HS-5 (cell line): Measurements from ENCODE around the gene IQSEC1.
"Not testable (repeated sequence)": the region's sequence is repeated elsewhere in the genome, so short reads cannot be mapped to it uniquely, and the experiment has no call there.

ENCODE experiments used
- DNase-seq: peaks from one replicate; pipeline ENCODE4 v3.0.0-alpha.2; 2012; ENCODE audit warnings: low read depth

The IQSEC1 gene

DNA sequence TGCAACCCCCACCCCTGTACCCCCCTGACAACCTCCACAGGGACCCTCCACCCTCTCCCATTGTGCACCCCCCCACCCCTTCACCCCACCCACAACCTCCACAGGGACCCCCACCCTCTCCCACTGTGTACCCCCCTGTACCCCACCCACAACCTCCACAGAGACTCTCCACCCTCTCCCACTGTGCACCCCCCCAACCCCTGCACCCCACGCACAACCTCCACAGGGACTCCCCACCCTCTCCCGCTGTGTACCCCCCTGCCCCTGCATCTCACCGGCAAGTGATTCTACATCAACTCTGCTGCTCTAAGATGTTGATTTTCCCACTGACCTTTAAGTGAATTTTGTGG, 180.4 kb downstream of the IQSEC1 start:
- DNase-seq: no peak

DNA sequence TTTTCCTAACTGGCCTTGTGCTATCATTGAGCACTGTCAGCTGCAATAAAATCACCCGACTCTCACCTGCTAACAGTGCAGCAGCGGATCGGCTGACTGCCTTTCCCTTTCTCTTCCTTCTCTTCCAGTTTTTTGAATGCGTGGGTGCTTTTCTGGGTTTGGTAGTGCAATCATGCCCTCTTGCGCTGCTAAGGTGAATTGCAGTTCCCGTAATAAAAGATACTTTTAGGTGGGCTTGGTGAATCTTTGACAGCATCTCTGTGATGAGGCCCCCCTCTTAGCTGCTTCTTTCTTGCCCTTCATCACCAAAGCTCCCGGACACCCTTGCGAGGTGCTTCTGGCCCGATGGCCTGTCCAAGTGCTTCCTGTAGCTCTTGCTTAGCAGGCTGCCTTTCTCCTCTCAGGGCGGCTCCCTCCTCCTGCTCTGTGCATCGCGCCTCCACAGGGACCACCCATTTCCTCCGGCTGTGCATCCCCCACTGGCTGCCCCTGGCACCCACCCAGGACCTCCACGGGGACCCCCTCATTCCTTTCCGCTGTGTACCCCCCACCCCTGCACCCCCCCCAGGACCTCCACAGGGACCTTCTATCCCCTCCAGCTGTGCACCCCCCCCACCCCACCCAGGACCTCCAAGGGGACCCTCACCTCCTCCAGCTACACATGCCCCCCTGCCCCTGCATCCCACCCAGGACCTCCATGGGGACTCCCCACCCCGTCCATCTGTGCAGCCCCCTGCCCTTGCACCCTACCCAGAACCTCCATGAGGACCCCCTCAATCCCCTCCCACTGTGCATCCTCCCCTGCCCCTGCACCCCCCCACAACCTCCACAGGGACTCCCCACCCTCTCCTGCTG, 181.0 kb downstream of the IQSEC1 start:
- DNase-seq: peak; percentile 15

DNA sequence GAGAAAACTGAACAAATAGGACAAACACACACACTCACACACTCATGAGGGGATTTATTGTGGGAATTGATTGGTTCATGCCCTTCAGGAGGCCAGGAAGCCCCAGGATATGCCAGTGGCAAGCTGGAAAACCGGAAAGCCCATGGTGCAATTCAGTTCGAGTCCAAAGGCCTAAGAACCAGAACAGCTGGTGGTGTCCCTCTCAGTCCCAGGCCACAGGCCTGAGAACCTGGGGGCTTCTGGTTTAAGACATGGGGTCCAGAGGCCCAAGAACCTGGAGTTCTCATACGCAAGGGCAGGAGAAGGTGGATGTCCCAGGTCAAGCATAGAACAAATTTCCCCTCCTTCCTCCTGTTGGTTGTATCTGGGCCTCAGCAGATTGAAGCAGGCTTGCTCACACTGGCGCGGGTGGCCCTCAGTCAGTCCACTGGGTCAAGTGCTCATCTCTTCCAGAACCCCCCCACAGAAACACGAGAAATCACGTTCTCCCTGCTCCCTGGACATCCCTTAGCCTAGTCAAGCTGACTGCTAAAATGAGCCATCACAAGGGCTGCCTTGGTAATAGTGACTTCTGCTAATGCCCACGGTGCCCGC, 181.7 kb downstream of the IQSEC1 start:
- no peak for DNase-seq

- DNase-seq: no peak
Observed at GRCh38 chr3:12890610-12891390, 182.4 kb downstream of the IQSEC1 start.

- no peak for DNase-seq
Observed at GRCh38 chr3:12886736-12887135, 186.5 kb downstream of the IQSEC1 start.

GRCh38 chr3:12886106-12886679, 187.0 kb downstream of the IQSEC1 start:
- DNase-seq: no peak

- DNase-seq: no peak
Observed at GRCh38 chr3:12885583-12885930, 187.7 kb downstream of the IQSEC1 start.

- DNase-seq: no peak
Observed at GRCh38 chr3:12884790-12885582, 188.2 kb downstream of the IQSEC1 start.

DNA sequence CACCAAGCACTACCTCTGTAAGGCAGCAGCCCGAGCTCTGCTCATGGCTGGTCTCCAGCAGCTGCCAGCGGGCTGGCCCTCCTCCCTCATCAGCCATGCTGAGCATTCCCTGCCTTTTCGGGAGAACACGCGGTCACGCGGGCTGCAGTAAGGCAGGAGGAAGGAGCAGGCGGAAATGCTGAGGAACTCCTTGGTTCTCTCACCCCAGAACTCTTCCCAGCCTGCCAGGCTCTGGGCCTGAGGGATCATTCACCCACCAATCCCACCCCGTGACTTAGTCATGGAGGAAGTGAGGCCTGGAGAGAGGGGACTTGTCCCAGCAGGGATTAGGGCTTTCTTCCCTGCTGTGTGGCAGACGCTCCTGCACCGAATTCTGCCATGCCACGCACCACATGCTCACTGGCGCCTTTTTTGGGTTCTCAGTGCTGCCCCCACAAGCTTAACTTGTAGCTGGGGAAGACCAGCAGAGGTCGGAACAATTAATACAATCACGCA, 189.0 kb downstream of the IQSEC1 start:
- DNase-seq: no peak

DNA sequence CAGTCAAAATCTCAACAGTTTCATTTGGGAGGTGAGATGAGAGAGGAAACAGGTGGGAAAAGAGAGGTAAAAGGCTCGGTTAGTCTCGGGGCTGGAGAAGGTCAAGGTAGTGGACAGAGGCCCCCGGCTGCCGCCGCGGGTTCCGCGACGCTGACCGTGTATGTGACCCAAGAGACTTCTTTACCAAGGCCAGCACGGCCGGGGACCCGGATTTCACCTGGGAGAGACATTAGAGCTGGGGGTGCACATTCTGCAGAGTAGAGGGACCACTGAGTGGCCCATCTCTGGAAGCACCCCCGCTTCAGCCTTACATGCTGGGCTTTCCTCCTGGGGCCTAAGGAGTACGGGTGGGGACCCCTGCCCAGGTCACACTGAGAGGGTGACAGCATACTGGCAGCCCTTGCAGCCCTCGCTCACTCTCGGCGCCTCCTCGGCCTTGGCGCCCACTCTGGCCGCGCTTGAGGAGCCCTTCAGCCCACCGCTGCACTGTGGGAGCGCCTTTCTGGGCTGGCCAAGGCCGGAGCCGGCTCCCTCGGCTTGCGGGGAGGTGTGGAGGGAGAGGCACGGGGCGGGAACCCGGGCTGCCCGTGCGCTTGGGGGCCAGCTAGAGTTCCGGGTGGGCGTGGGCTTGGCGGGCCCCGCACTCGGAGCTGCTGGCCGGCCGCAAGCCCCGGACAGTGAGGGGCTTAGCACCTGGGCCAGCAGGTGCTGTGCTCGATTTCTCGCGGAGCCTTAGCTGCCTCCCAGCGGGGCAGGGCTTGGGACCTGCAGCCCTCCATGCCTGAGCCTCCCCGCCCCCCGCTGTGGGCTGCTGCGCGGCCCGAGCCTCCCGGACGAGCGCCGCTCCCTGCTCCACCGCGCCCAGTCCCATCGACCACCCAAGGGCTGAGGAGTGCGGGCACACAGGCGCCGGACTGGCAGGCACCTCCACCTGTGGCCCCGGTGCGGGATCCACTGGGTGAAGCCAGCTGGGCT, 190.6 kb downstream of the IQSEC1 start:
- no peak for DNase-seq

- DNase-seq: not testable (repeated sequence)
Observed at GRCh38 chr3:12881858-12882257, 191.4 kb downstream of the IQSEC1 start.

GRCh38 chr3:12879191-12879815, 193.9 kb downstream of the IQSEC1 start:
- DNase-seq: no peak

DNA sequence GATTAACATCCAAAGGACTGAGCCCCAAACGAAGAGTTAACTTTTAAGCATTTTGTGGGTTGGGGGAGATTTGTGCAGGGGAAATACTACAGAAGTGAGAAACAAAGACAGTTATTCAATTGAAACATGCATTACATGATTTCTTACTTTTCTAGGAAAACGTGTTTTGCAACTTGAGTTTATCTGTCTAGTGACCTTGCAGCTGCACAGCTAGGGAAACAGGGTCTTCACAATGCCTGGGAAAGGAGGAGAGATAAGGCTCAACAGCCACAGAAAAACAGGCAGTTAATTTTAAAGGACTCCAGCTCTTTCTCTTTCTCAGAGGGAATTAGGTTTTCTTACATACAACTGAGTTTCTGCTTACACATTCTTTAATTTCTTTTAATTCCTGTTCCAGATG, 194.5 kb downstream of the IQSEC1 start:
- not testable (repeated sequence) for DNase-seq

DNA sequence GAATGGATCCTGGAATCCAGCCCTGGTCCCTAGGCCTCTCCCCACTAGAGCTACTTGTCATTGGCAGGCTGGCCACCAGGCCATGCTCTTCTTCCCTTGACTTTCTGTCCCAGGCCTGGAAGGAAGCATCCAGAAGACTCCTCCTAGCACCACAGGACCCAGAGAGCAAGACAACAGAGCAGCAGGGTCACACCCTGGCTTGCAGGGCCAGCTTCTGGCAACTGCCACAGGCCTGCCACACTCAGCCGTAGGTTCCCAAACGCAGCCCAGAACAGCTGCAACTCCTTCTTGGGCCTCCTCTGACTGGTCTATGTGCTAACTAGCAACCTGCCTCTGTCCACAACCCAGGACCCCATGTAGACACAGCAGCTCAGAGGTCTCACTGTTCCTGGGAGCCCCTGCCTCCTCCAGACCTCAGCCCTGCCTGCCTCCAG, 195.1 kb downstream of the IQSEC1 start:
- DNase-seq: no peak

GRCh38 chr3:12877040-12877439, 196.2 kb downstream of the IQSEC1 start:
- no peak for DNase-seq

- no peak for DNase-seq
Observed at GRCh38 chr3:12875857-12876836, 197.1 kb downstream of the IQSEC1 start.

GRCh38 chr3:12871404-12871983, 201.7 kb downstream of the IQSEC1 start:
- no peak for DNase-seq

GRCh38 chr3:12870942-12871341, 202.3 kb downstream of the IQSEC1 start:
- no peak for DNase-seq
